Calu3 (cell line): ENCODE data around the gene RHEBL1. TPM values are rescaled to one million over a fixed set of nuclear protein-coding genes. Genes with fewer than 3 reads are reported as not detected.

Experiments
- BruUV-seq: library from RNA; stranded (reverse); fragments of 400-500 nt; replicated peaks from 2 replicates; lab custom pipeline; 2021; lab: Mats Ljungman, UMichigan
- CTCF ChIA-PET: fragments of 300-600 bp; sonication (Branson Sonifier 250); formaldehyde crosslinking; loops from one replicate; lab custom pipeline; 2022; ENCODE audit warnings: antibody characterized with exemption; lab: Charles Lee
- DNase-seq: peaks from one replicate; pipeline ENCODE4 v3.0.0; 2022
- H3K27ac Mint-ChIP-seq: one replicate; pipeline ENCODE4 v1.8.0; 2022; ENCODE audit warnings: mixed read lengths; ENCODE audit not compliant: unreplicated experiment
- H3K27me3 Mint-ChIP-seq: one replicate; pipeline ENCODE4 v1.8.0; 2022; ENCODE audit warnings: mixed read lengths; ENCODE audit not compliant: unreplicated experiment
- H3K36me3 Mint-ChIP-seq: one replicate; pipeline ENCODE4 v1.8.0; 2022; ENCODE audit warnings: mild to moderate bottlenecking, moderate library complexity, mixed read lengths; ENCODE audit not compliant: insufficient read depth, unreplicated experiment
- H3K4me1 Mint-ChIP-seq: one replicate; pipeline ENCODE4 v1.8.0; 2022; ENCODE audit warnings: mild to moderate bottlenecking, low read depth, mixed read lengths; ENCODE audit not compliant: unreplicated experiment
- H3K4me3 Mint-ChIP-seq: one replicate; pipeline ENCODE4 v1.8.0; 2022; ENCODE audit warnings: mild to moderate bottlenecking, low read depth, moderate library complexity, mixed read lengths; ENCODE audit not compliant: unreplicated experiment
- H3K9me3 Mint-ChIP-seq: one replicate; pipeline ENCODE4 v1.8.0; 2022; ENCODE audit warnings: low read depth, mixed read lengths; ENCODE audit not compliant: unreplicated experiment
- CTCF ChIP-seq: fragments of 200-600 bp; IDR thresholded peaks from one replicate; pipeline ENCODE4 v1.8.0; 2022; ENCODE audit warnings: antibody characterized with exemption; ENCODE audit not compliant: unreplicated experiment
- intact Hi-C: fragments of 100-400 bp; cut with micrococcal nuclease; formaldehyde crosslinking; loops from one replicate; pipeline ENCODE4 v1.10.0; 2022; ENCODE audit not compliant: unreplicated experiment
- total RNA-seq: library from RNA; stranded (reverse); gene quantifications from 2 replicates; pipeline ENCODE4 v1.2.3, GENCODE V29; 2022

Gene RHEBL1
- total RNA-seq, 1 experiment from 2014 or later, result 2.0 TPM

GRCh38 chr12:49100380-49100779, 30.6 kb upstream of the RHEBL1 start:
- Mint-ChIP-seq H3K27ac (no peak overlapping the region), H3K9me3 (no peaks in the 10 kb centered on the region), H3K36me3 (peaks cover 2% of the 10 kb centered on the region), H3K27me3 (peaks cover 7% of the 10 kb centered on the region), H3K4me3 (no peak overlapping the region), H3K4me1 (peaks cover under 1% of the 10 kb centered on the region)
- TF ChIP-seq CTCF, result no peak
- CTCF ChIA-PET, result interaction anchor here (0.6 to 1.5 kb wide), 3 partner anchors 9 to 364 kb away, joined by 4 to 8 read pairs (median 5); partner anchors contain the start of gene LMBR1L
- BruUV-seq, result no TSS peak
- no peak for DNase-seq
- intact Hi-C loops, result no loop called here

DNA sequence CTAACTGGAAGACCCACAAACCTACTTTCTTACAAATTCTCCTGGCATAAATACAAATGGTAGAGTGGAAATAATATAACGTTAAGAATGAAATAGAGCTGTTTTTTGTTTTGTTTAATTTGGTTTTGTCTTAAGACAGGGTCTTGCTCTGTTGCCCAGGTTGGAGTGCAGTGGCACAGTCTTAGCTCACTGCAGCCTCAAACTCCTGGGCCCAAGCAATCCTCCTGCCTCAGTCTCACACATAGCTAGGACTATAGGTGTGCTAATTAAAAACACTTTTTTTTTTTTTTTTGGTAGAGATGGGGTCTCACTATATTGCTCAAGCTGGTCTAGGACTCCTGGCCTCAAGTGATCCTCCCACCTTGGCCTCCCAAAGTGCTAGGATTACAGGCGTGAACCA, 28.9 kb upstream of the RHEBL1 start:
- intact Hi-C loops, result loop anchor here (2.0 kb wide), 1 partner anchor 34 kb away; no protein-coding TSS in a partner anchor
- CTCF ChIA-PET, result interaction anchor here (0.6 to 2.1 kb wide), 3 partner anchors 10 to 103 kb away, joined by 3 to 6 read pairs (median 3); no protein-coding TSS in a partner anchor
- TF ChIP-seq CTCF, result no peak
- no peak for DNase-seq
- H3K4me1 Mint-ChIP-seq, result peaks cover 9% of the 10 kb centered on the region
- no peaks in the 10 kb centered on the region for H3K9me3 Mint-ChIP-seq
- H3K27me3 Mint-ChIP-seq, result peaks cover 23% of the 10 kb centered on the region
- H3K36me3 Mint-ChIP-seq, result peaks cover 8% of the 10 kb centered on the region
- H3K27ac Mint-ChIP-seq, result no peak overlapping the region
- no peak overlapping the region for H3K4me3 Mint-ChIP-seq
- no TSS peak for BruUV-seq

DNA sequence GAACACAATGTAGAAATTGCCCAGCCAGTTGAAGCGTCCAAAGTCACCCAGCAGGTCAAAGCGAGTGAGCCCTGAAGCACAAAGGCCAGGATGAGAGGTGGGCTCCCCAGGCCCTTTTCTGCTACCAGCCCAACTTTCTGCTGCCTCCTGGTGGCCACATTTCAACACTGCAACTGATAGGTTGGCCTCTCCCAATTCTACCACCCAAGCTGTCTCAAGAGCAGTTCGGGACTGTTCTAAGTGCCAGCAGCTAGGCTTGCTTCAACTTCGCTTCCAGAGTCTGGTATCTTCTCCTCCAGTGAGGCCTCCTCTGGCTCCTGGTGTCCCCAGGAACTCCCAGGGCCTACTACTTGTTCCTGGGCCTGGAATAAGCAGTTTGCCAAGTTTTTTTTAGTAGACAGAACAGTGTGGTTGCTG, 28.3 kb upstream of the RHEBL1 start:
- H3K27ac Mint-ChIP-seq, result no peak overlapping the region
- H3K27me3 Mint-ChIP-seq, result peaks cover 30% of the 10 kb centered on the region
- H3K4me1 Mint-ChIP-seq, result peaks cover 9% of the 10 kb centered on the region
- peak; percentile 33 for DNase-seq
- H3K9me3 Mint-ChIP-seq, result no peaks in the 10 kb centered on the region
- intact Hi-C loops, result loop anchor here (2.0 kb wide), 1 partner anchor 33 kb away; no protein-coding TSS in a partner anchor
- H3K4me3 Mint-ChIP-seq, result no peak overlapping the region
- H3K36me3 Mint-ChIP-seq, result peaks cover 10% of the 10 kb centered on the region
- no TSS peak for BruUV-seq
- CTCF ChIA-PET, result interaction anchor here (0.5 to 2.1 kb wide), 5 partner anchors 9 to 253 kb away, joined by 3 to 6 read pairs (median 3); no protein-coding TSS in a partner anchor
- TF ChIP-seq CTCF, result peak; percentile 43

DNA sequence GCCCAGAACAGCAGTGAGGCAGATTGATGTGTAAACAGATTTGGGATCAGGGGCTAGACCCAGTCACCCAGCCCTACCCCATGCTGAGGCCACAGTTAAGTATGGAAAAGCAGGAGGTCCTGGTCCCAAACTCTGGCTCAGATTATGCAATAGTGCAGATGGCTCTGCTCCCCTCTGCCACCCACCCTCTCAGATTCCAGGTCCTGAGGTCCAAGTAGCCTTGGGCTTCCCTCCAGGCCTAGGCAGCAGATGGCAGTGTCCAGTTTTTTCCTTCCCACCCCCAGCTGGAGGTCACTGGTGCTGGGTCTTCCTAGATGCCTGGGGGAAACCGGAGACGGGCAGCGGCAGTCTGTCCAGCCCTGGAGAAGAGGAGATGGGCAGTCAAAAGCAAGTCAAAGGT, 27.6 kb upstream of the RHEBL1 start:
- Mint-ChIP-seq H3K36me3 (peaks cover 10% of the 10 kb centered on the region), H3K27ac (no peak overlapping the region), H3K4me1 (peaks cover 9% of the 10 kb centered on the region), H3K27me3 (peaks cover 37% of the 10 kb centered on the region), H3K9me3 (no peaks in the 10 kb centered on the region), H3K4me3 (no peak overlapping the region)
- intact Hi-C loops, result no loop called here
- DNase-seq, result no peak
- BruUV-seq, result no TSS peak
- no peak for TF ChIP-seq CTCF
- CTCF ChIA-PET, result interaction anchor here (0.5 to 0.8 kb wide), 3 partner anchors 9 to 253 kb away, joined by 3 to 4 read pairs (median 3); no protein-coding TSS in a partner anchor
